NCI-H345 (cell line): ENCODE results near the gene CCSER2.
A peak's percentile ranks its signal among the peaks of the same experiment; 100 is the strongest.
"Not testable (repeated sequence)": the region's sequence is repeated elsewhere in the genome, so short reads cannot be mapped to it uniquely, and the experiment has no call there.

Source experiments
- DNase-seq: peaks from one replicate; lab custom pipeline; 2025; lab: John Stamatoyannopoulos, UW

Gene CCSER2

DNA sequence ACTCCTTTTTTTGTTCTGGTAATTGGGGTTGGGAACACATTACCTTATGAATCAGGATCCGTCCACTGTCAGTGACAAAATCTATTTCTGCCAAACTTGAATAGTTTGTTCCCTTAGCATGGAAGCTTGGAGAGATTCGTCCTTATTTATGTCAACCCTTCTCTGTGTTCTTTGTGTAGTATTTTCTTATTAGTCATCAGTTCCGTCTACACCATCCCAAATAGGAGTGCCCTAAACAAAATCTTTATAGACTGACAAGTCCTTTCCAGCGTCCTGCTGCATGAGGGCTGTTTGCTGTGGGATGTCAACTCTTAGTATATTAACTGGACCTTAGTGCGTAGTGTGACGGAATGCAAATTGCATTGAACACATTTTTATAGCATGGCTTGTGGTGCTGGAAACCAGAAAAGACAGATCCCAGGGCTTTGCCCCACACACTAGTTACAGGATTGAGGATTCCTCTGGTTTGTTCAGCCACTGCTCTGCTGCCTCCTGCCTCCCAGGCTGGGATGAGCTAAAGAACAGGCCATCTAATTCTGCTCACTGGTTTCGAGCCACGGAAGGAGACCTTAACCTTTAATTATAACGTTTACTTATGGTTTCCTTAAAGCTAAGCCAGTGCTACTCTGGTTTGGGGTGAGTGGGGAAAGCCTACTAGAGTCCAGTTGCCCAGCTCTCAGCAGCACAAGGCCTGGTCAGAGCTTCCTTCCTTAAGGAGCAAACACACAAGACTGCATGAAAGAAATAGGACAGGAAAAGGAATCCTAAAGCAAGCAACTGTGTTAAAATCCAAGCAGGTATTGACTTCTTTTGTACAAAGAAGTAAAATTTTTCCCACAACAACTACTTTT is 194.4 kb downstream of the CCSER2 start:
- no peak for DNase-seq

DNA sequence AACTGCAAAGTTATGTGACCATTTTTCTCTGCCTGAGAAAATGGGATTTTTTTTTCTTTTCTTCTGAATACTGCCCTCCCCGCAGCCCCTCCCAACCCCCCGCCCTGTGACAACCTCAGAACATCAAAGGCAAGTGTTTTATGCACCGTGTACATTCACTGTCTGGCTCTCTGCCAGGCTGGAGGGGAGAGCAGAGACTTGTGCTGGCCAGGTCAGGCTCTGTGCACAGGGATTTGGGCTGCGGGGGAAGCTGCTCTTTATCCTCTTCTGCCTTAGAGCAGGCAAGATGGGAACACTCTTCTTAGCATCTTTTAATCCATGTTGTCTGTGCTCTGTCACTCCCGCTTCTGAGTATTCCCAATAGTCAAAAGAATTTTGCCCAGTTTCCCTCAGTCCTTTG is 195.1 kb downstream of the CCSER2 start:
- peak; percentile 52 for DNase-seq

DNA sequence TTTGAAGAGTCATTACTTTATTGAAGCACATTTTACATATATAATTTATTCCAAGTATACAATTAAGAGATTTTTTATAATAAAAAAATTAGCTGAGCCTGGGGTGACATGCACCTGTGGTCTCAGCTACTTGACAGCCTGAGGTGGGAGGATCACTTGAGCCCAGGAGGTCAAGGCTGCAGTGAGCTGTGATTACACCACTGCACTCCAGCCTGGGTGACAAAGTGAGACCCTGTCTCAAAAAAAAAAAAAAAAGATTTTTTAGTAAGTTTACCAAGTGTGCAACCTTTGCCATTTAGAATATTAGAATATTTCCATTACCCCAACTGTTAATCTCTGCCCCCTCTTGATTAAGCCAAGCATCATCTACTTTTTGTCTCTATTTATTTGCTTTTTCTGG is 196.0 kb downstream of the CCSER2 start:
- DNase-seq = no peak

DNA sequence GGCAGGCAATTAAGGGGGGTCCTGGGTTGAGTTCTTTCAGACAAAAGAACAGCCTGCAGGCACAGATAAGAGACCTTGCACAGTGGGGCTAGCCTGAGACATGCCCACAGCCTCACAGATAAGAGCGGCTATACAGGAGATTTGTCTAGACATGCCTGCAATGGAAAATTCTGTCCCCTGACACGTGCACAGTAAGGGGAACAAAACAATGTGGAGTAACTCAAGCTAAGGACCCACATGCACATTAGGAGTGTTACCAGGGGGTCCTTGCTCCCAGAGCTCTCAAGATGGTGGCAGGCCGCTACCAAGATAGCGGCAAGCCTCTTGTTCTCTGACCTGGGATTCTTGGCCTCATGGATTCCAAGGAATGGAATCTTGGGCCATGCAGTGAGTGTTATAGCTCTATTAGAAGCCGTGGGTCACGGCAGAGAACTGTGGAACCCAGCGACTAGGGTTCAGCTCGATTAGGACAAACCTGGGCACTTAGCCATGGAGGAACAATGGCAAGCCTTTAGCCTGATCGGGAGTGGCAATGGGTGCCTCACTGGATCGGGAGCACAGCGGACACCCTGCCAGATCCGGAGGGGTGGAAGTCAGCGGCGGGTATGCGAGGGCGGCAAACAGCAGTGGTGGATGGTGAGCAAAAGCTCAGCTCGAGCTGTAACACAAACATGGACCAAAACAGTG is 196.9 kb downstream of the CCSER2 start:
- no peak for DNase-seq

DNA sequence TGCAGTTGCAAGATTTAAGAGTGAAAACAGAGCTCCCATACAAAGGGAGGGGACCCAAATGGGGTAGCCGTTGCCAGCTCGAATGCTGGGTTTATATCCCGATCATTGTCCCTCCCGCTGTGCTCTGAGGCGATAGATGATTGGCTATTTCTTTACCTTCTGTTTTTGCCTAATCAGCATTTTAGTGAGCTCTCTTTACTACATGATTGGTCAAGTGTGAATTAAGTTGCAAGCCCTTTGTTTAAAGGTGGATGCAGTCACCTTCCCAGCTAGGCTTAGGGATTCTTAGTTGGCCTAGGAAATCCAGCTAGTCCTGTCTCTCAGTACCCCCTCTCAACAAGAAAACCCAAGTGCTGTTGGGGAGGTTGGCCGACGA is 197.4 kb downstream of the CCSER2 start:
- not testable (repeated sequence) for DNase-seq

DNA sequence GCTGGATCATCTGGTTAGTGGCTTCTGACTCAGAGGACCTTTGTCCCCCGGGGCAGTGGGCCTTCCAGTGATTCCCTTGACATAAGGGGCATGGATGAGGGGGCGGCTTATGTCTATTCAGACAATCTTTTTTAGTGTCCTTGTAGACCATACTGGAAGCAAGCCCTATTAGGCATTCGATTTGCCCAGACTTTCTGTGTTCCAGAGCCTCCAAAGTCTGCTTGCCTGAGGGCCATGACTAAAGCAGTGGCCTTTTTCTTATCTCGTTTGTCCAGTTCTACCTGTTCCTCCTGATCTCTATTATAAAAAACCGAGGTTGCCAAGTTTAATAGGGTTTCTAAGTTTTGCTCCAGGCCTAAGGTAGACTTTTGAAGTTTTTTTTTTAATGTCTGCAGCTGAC is 199.0 kb downstream of the CCSER2 start:
- not testable (repeated sequence) for DNase-seq

DNA sequence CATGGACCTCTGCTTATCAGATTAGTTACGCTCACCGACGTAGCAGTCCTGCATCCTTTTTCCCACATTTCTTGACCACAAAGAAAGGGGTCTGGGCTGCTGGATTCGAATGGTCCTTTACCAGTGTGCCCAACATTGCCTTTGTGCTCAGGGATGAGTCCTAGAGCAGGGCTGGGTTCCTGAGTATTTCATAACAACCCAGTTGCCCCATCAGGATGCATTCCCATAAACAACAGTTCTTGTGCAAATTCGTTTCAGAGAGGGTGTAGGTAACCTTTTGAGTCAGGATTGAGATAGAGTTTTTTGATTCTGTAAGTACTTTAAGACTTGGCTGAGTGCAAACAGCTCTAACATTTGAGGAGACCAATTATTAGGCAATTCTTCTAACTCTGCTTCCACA is 200.1 kb downstream of the CCSER2 start:
- not testable (repeated sequence) for DNase-seq

DNA sequence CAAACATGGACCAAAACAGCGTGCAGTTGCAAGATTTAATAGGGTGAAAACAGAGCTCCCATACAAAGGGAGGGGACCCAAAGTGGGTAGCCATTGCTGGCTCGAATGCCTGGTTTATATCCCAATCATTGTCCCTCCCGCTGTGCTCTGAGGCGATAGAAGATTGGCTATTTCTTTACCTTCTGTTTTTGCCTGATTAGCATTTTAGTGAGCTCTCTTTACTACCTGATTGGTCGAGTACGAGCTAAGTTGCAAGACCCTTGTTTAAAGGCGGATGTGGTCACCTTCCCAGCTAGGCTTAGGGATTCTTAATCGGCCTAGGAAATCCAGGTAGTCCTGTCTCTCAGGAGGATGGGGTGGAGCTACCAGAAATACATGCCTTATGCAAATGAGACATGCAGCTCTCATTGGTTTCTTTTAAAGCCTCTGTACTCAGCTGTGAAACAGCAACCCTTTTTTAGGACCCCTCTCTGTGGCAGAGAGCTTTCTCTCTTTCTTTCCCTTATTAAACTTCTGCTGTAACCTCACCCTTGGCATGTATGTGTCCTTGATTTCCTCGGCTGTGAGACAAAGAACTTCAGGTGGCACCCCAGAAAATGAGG is 202.4 kb downstream of the CCSER2 start:
- DNase-seq = no peak

DNA sequence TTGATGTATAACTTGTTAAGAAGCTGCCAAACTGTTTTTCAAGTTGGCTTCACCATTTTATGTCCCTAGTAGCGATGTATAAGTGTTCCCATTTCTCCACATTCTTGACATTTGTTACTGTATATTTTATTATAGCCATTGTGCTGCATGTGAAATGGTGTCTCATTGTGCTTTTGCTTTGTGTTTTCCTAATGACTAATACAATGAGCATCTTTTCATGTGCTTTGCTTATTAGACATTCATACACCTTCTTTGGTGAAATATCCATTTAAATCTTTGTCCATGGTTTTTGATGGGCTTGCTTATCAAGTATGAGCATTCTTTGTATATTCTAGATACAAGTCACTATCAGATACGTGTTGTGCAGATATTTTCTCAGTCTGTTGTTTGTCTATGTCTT is 203.0 kb downstream of the CCSER2 start:
- no peak for DNase-seq

DNA sequence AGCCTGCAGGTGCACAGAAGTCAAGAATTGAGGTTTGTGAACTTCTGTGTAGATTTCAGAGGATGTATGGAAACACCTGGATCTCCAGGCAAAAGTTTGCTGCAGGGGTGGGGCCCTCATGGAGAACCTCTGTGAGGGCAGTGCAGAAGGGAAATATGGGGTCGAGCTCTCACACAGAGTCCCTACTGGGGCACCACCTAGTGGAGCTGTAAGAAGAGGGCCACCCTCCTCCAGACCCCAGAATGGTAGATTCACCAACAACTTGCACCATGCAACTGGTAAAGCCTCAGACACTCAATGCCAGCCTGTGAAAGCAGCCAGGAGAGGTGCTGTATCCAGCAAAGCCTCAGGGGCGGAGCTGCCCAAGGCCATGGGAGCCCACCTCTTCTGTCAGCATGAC is 205.8 kb downstream of the CCSER2 start:
- DNase-seq = no peak

DNA sequence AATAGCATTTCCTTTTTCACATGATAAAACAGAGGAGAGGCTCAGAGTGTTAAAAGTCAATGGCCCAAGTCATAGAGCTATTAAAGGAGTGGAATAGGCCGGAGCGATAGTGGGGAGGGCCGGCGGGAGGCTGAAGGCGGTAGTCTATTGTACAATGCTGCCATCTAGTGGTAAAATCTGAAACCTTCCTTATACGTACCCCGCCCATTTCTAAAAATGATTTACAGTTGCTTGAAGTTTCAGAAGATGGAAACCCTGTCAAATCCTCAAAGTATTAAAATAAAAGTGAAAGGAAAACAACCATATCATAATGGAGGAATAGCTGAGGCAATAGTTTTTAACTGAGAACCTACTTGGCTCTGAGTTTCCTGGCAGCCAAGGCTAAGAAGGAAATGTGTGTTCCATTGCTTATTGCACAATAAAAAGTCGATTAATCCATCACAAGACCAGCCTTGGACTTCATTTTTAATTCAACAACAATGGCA is 209.1 kb downstream of the CCSER2 start:
- DNase-seq = peak; percentile 55

DNA sequence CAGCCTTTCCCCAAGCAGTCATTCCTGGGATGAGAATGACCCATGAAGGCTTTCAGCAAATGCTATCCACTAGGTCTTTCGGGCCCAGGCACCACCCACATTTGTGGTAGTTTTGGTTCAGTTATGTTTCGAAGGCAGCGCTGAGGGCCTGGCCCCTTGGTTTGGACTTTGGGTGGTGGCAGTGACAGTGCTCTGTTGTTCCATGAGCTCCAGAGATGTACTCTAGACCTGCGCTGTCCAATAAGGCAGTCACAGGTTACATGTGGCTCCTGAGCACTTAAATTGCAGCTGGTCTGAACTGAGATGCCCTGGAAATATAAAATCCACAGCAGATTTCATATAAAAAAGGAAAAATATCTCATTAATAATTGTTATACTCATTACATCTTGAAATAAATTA is 209.6 kb downstream of the CCSER2 start:
- no peak for DNase-seq

DNA sequence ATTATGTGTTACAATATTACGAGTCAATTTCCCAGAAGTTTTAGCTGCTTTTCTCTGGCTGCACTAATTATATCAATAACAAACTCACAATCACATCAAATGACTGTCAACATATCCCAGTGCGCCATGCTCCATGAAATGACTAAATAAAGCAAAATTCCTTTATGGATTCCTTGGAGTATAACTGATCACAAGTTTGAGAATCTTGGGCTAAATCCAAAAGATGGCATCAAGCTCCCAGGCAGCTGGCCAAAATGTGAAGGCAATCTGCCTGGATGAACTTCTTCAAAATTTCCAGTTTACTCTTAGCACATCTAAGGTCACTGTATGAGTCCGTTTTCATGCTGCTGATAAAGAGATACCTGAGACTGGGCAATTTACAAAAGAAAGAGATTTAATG is 210.8 kb downstream of the CCSER2 start:
- DNase-seq = no peak

DNA sequence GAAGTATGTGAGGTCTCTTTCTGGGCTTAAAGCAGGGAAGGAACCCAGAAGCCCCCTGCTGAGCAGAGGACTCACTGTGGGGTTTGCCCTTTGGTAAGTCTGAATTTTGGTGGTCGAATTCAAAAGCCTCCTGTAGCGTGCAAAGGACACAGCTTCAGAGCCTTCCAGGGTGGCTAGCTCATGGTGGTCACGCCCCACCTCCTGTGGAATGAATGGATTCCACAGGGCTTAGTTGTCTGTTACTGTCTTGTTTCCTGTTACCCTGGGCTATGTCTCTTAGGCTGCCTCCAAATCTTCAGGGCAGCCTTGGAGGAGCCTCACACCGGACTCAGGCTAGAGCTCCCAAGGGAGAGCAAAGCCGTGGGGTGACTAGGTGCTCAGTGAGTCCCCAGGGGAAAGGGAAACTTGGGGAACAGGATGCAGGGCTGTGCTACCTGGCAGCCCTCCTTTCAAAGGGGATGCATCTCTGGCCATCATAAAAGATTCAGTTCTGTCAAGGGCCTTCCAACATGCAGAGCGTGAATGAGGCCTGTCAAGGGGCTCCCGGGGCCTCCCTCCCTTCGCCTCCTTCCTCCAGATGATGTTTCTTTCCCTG is 211.7 kb downstream of the CCSER2 start:
- DNase-seq = no peak

DNA sequence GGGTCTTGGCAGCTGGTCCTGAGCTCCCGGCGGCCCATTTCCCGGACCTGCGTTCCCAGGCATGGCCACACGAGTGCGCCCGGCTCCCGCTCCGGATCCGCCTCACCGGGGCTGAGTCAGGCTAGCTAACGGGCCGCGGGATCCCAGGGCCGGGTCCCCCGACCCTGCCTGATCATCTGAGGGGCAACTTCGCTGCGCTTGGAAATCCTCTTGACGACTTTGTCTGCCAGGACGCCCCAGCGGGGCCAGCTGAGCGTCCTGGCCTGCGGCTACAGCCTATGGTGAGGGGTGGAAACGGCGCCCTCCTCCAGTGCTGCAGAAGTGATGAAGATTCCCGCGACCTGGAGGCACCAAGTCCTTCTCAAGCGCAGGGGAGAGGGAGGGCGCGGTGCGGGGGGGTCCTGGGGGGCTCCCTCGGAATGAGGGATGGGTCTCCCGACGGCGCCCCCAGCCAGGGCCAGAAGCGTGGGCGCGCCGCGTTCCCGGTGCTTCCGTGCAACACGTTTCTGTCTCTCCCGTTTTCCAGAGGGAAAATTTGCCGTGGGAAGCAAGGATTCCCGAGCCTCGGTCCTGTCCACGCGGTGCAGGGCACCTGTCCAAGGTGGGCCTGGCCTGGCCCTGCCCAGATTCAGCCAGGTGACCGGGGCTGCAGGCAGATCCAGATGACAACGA is 212.4 kb downstream of the CCSER2 start:
- DNase-seq = peak; percentile 67

DNA sequence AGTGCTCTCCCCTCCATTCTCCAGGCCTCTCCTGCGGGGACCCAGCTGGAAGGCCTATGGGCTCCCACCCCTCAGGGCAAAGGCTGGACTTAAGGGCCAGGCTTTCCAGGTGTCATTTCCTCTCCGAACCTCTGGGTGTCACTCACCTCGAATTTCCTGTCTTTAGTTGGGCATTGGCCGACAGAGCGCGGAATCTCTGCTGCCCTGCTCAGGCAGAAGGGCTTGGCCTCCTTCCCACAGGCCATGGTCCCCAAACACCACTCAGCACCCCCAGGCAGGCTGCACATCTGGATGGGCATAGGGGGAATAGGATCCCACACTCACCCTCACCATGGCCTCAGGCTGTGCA is 212.9 kb downstream of the CCSER2 start:
- no peak for DNase-seq

DNA sequence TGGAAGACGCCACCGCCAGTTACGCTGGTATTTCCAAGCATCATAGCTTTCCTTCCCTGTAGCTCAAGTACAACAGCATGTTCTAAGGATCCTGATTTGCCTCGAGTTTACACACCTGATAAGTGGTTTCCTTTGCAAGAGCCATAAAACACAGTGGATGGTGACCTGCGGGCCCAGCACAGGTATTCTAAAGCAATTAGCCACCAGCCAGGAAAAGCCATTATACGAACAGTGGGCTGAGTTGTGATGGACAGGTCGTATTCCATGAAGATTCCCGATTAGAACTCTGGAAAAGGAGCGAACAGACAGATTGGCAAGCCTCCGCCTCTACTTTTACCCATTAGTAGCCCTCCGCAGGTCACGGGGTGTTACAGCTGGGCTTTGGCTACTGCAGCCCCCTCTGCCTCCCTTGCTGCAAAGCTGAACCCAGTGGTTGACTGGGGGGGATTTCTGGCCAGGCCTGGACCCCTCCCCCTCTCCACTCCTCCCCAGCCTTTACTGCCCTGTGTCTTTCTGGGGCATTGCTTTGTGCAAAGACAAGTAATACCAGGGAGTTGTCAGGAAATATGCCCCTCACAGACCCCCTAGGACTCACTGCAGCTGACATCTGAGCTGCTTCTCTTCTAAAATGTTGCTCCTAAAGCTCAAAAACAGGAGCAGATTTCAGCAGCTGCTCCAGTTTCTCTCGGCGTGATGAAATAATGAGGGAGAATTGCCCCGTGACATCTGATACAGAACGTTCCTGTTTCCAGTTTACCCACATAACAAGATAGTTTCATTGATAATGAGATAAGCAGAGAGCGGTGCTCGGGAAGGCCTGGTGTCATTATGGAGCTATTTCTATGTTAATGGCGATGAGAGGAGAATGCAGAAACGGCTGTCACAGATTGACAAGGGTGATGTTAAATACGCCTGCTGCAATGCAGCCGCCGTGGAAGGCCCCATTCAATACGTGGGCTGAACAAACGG is 214.4 kb downstream of the CCSER2 start:
- no peak for DNase-seq

DNA sequence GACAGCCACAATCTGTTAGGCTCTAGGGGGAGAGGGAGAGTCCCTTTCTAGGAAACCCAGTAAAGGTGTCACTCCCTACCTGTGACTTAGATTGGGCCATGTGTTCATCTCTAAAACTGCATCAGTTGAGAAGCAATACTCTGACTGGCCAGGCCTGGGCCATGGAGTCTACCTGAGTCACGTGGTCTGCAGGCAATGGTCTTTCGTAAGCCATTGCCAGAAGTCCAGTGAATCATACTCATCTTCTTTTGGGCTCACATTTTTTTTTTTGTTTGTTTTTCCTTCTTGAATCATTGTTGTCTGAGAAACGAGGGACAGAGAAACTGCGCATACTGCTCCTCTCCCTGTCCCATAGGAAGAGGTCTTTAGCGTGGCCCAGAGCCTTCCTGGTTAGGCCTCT is 215.6 kb downstream of the CCSER2 start:
- DNase-seq = no peak

DNA sequence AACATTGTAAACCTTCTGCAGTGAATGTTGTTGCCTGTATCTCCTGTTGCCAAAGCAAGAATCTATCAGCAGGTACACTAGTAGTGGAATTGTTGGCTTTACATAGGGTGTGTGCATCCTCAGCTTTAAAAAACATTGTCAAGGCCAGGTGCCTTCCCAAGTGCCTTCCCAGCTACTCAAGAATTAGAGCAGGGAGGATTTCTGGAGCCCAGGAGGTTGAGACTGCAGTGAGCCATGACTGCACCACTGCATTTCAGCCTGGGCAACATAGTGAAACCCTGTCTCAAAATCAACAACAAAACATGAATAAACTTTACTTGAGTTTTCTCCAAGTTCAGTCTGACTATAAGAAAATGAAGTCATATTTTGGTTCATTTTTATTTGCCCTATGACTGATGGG is 217.3 kb downstream of the CCSER2 start:
- DNase-seq = no peak

DNA sequence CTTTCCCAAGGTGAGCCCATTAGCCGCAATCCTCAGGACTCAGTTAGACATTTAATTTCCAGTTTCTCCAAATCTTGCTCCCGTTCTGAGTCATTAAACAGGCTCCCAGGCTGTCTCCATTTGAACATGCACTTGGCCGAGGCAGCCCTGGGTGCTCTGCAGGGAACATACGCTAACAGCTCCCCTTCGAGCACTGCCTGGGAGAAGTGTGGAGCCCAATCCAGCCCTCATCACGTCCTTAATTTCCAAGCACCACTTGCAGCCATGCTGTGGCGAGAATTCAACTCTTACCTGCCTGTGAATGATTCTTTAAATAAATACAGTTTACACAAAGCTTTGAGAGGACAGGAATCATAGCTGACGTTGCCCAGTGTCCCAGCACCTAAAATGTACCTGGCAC is 218.2 kb downstream of the CCSER2 start:
- DNase-seq = peak; percentile 36

DNA sequence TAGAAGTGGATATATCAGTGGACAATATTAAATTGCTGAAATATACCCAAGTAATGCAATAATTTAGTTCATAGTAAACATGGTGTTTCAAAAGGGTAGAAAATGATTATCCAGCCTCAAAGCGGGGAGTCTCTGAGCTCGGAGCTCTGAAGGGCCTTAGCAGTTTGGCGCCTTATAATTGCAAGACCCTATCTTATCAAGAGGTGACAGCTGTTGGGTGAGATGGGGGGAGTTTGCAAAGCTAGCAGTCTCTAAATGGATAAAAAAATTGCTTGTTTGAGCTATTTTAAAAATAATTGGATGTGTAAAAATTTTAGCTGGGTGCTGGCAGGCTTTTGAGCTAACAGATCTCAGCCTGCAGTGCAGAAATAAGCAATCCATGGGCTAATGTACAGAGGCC is 219.2 kb downstream of the CCSER2 start:
- no peak for DNase-seq
